ENCODE data around the gene ERLEC1.
A peak's percentile ranks its signal among the peaks of the same experiment; 100 is the strongest.
"Not testable (repeated sequence)": the region's sequence is repeated elsewhere in the genome, so short reads cannot be mapped to it uniquely, and the experiment has no call there.

ERLEC1 gene

GRCh38 chr2:53782676-53783075, 4.2 kb upstream of the ERLEC1 start:
- no peak for DNase-seq

- DNase-seq = peak; percentile 43
Observed at GRCh38 chr2:53784436-53784835, 2.4 kb upstream of the ERLEC1 start.

- DNase-seq = no peak
Observed at GRCh38 chr2:53785366-53785765, 1.5 kb upstream of the ERLEC1 start.

- peak; percentile 33 for DNase-seq
Observed at GRCh38 chr2:53786352-53786704, 516 bp upstream of the ERLEC1 start.

- peak; percentile 6 for DNase-seq
Observed at GRCh38 chr2:53787614-53788289, 908 bp downstream of the ERLEC1 start.

GRCh38 chr2:53793261-53793660, 6.4 kb downstream of the ERLEC1 start:
- no peak for DNase-seq

GRCh38 chr2:53793821-53794220, 7.0 kb downstream of the ERLEC1 start:
- DNase-seq = no peak

- DNase-seq = no peak
Observed at GRCh38 chr2:53801547-53801946, 14.7 kb downstream of the ERLEC1 start.

- DNase-seq = peak; percentile 11
Observed at GRCh38 chr2:53802617-53803151, 15.8 kb downstream of the ERLEC1 start.

GRCh38 chr2:53811601-53812000, 24.8 kb downstream of the ERLEC1 start:
- no peak for DNase-seq

GRCh38 chr2:53813151-53813550, 26.3 kb downstream of the ERLEC1 start:
- no peak for DNase-seq

- DNase-seq = no peak
Observed at GRCh38 chr2:53818854-53819435, 32.1 kb downstream of the ERLEC1 start.

- DNase-seq = no peak
Observed at GRCh38 chr2:53819634-53820033, 32.8 kb downstream of the ERLEC1 start.

- no peak for DNase-seq
Observed at GRCh38 chr2:53820048-53820447, 33.2 kb downstream of the ERLEC1 start.

GRCh38 chr2:53820711-53821110, 33.9 kb downstream of the ERLEC1 start:
- DNase-seq = no peak

GRCh38 chr2:53821810-53822209, 35.0 kb downstream of the ERLEC1 start:
- no peak for DNase-seq

- DNase-seq = not testable (repeated sequence)
Observed at GRCh38 chr2:53823639-53824038, 36.8 kb downstream of the ERLEC1 start.

GRCh38 chr2:53826030-53826410, 39.2 kb downstream of the ERLEC1 start:
- DNase-seq = no peak

GRCh38 chr2:53826587-53827397, 39.9 kb downstream of the ERLEC1 start:
- no peak for DNase-seq

- DNase-seq = no peak
Observed at GRCh38 chr2:53827398-53828175, 40.7 kb downstream of the ERLEC1 start.

- no peak for DNase-seq
Observed at GRCh38 chr2:53828331-53828730, 41.5 kb downstream of the ERLEC1 start.

- DNase-seq = no peak
Observed at GRCh38 chr2:53829273-53829979, 42.6 kb downstream of the ERLEC1 start.
